ENCODE results near the gene GRM7.

GRM7 gene

GRCh38 chr3:7632305-7632704, 771.4 kb downstream of the GRM7 start:
- no peak for TF ChIP-seq CTCF (IDR thresholded peaks at IDR 0.05; ENCODE audit: control insufficient read depth, extremely low read depth, insufficient read depth)
- no peak for DNase-seq (ENCODE audit: low read depth)
- no peak overlapping the region for H3K4me3 ChIP-seq (ENCODE audit: low read depth, low read length)

GRCh38 chr3:7637694-7638093, 776.8 kb downstream of the GRM7 start:
- no peak overlapping the region for H3K4me3 ChIP-seq (ENCODE audit: low read depth, low read length)
- no peak for TF ChIP-seq CTCF (IDR thresholded peaks at IDR 0.05; ENCODE audit: control insufficient read depth, extremely low read depth, insufficient read depth)
- DNase-seq (ENCODE audit: low read depth), result no peak

- no peak for TF ChIP-seq CTCF (IDR thresholded peaks at IDR 0.05; ENCODE audit: control insufficient read depth, extremely low read depth, insufficient read depth)
Observed at GRCh38 chr3:7638103-7638502, 777.2 kb downstream of the GRM7 start.

GRCh38 chr3:7640787-7641186, 779.9 kb downstream of the GRM7 start:
- DNase-seq (ENCODE audit: low read depth), result no peak
- H3K4me3 ChIP-seq (ENCODE audit: low read depth, low read length), result no peak overlapping the region
- TF ChIP-seq CTCF (IDR thresholded peaks at IDR 0.05; ENCODE audit: control insufficient read depth, extremely low read depth, insufficient read depth), result no peak

More at GRCh38 chr3:7638103-7638502, 777.2 kb downstream of the GRM7 start:
- no peak overlapping the region for H3K4me3 ChIP-seq (ENCODE audit: low read depth, low read length)
- no peak for DNase-seq (ENCODE audit: low read depth)

- TF ChIP-seq CTCF (IDR thresholded peaks at IDR 0.05; ENCODE audit: control insufficient read depth, extremely low read depth, insufficient read depth), result no peak
- H3K4me3 ChIP-seq (ENCODE audit: low read depth, low read length), result no peak overlapping the region
- no peak for DNase-seq (ENCODE audit: low read depth)
Observed at GRCh38 chr3:7646851-7647250, 785.9 kb downstream of the GRM7 start.

- no peak overlapping the region for H3K4me3 ChIP-seq (ENCODE audit: low read depth, low read length)
- TF ChIP-seq CTCF (IDR thresholded peaks at IDR 0.05; ENCODE audit: control insufficient read depth, extremely low read depth, insufficient read depth), result no peak
- DNase-seq (ENCODE audit: low read depth), result no peak
Observed at GRCh38 chr3:7650466-7650865, 789.6 kb downstream of the GRM7 start.

GRCh38 chr3:7651274-7651673, 790.4 kb downstream of the GRM7 start:
- no peak overlapping the region for H3K4me3 ChIP-seq (ENCODE audit: low read depth, low read length)
- no peak for DNase-seq (ENCODE audit: low read depth)
- TF ChIP-seq CTCF (IDR thresholded peaks at IDR 0.05; ENCODE audit: control insufficient read depth, extremely low read depth, insufficient read depth), result no peak
